H1 (cell line): Measurements from ENCODE around the gene CACNA1G. TPM values are rescaled to one million over a fixed set of nuclear protein-coding genes. Genes with fewer than 3 reads are reported as not detected.

Experiments used
- CTCF ChIA-PET: fragments of 300-600 bp; sonication (Branson Sonifier 250); formaldehyde crosslinking; loops from one replicate; lab custom pipeline; 2021; ENCODE audit not compliant: partially characterized antibody; lab: Charles Lee
- POLR2A ChIA-PET: fragments of 300-600 bp; sonication (Branson Sonifier 250); formaldehyde crosslinking; loops from one replicate; lab custom pipeline; 2021; ENCODE audit warnings: inconsistent platforms; ENCODE audit not compliant: partially characterized antibody; lab: Charles Lee
- DNase-seq, 2 experiments: peaks; one replicate each; pipeline versions ENCODE4 v3.0.0 to v3.0.0-alpha.2; 2010 to 2022; ENCODE audit warnings: low spot score in 2 of 2, low read depth in 1 of 2, mixed read lengths in 1 of 2
- FAIRE-seq: peaks from 2 replicates; lab custom pipeline; 2011; peaks lifted over from hg19 to GRCh38; lab: Jason Lieb, UNC
- H2AFZ ChIP-seq: 2 replicates; pipeline ENCODE4 v1.8.1; 2012; ENCODE audit warnings: low read length, inconsistent platforms
- H2AK5ac ChIP-seq: 2 replicates; pipeline ENCODE4 v1.6.1; 2013; ENCODE audit warnings: low read depth, low read length
- H2BK120ac ChIP-seq: replicated peaks from 2 replicates; pipeline ENCODE3; 2013; ENCODE audit warnings: low read depth, low read length, inconsistent platforms
- H2BK12ac ChIP-seq: 2 replicates; pipeline ENCODE4 v1.6.1; 2013; ENCODE audit warnings: low read depth, low read length
- H2BK15ac ChIP-seq: 2 replicates; pipeline ENCODE4 v1.6.1; 2013; ENCODE audit warnings: low read length
- H2BK20ac ChIP-seq: 2 replicates; pipeline ENCODE4 v1.6.1; 2013; ENCODE audit warnings: low read length
- H2BK5ac ChIP-seq: 2 replicates; pipeline ENCODE4 v1.6.1; 2013; ENCODE audit warnings: low read depth, low read length
- H3K14ac ChIP-seq: 2 replicates; pipeline ENCODE4 v1.6.1; 2013; ENCODE audit warnings: inconsistent platforms; ENCODE audit not compliant: insufficient read length
- H3K18ac ChIP-seq: 2 replicates; pipeline ENCODE4 v1.6.1; 2013; ENCODE audit warnings: low read length; ENCODE audit errors: extremely low read depth
- H3K23ac ChIP-seq: 2 replicates; pipeline ENCODE4 v1.6.1; 2013; ENCODE audit warnings: inconsistent platforms; ENCODE audit not compliant: insufficient read length
- H3K23me2 ChIP-seq: 2 replicates; pipeline ENCODE4 v1.6.1; 2013; ENCODE audit warnings: low read depth, low read length
- H3K27ac ChIP-seq: 2 replicates; pipeline ENCODE4 v1.6.1; 2011; ENCODE audit warnings: low read depth, low read length, inconsistent platforms
- H3K27me3 ChIP-seq, 4 experiments: replicated peaks in 1 of 4; 1 replicate in 1 of 4; 2 replicates in 3 of 4; pipeline versions ENCODE4 v1.6.1 to v1.8.1; 2011 to 2013; ENCODE audit warnings: low read length in 3 of 4, mild to moderate bottlenecking in 3 of 4, inconsistent platforms in 2 of 4, mixed read lengths in 2 of 4, moderate library complexity in 1 of 4; ENCODE audit not compliant: control insufficient read depth in 3 of 4, insufficient read depth in 3 of 4; ENCODE audit errors: extremely low read depth in 1 of 4
- H3K36me3 ChIP-seq, 4 experiments: 2 replicates each; pipeline versions ENCODE4 v1.6.1 to v1.8.1; 2011 to 2013; ENCODE audit warnings: mild to moderate bottlenecking in 4 of 4, low read length in 3 of 4, moderate library complexity in 2 of 4, control low read depth in 1 of 4, inconsistent platforms in 1 of 4; ENCODE audit not compliant: insufficient read depth in 4 of 4, control insufficient read depth in 2 of 4
- H3K4ac ChIP-seq: replicated peaks from 2 replicates; pipeline ENCODE3; 2013; ENCODE audit warnings: low read length, low read depth, mixed read lengths, inconsistent platforms; ENCODE audit not compliant: insufficient read length
- H3K4me1 ChIP-seq, 4 experiments: replicated peaks in 1 of 4; 1 replicate in 1 of 4; 2 replicates in 3 of 4; pipeline versions ENCODE4 v1.6.1 to v1.8.1; 2011 to 2013; ENCODE audit warnings: low read length in 3 of 4, inconsistent platforms in 2 of 4, mixed read lengths in 1 of 4; ENCODE audit not compliant: insufficient read depth in 4 of 4, control insufficient read depth in 3 of 4
- H3K4me2 ChIP-seq, 2 experiments: 2 replicates each; pipeline versions ENCODE4 v1.6.1 to v1.8.1; 2011 to 2013; ENCODE audit warnings: low read depth in 2 of 2, low read length in 2 of 2, control low read depth in 1 of 2, inconsistent platforms in 1 of 2, mild to moderate bottlenecking in 1 of 2; ENCODE audit not compliant: insufficient read depth in 1 of 2
- H3K4me3 ChIP-seq, 4 experiments: fragments of 200-600, 300-600 bp in 1 of 4; sonication (generic), shearing (Covaris generic), sonication (Bioruptor Twin) in 1 of 4; 2 replicates each; pipeline versions ENCODE4 v1.5.1 to v1.8.1; 2011 to 2016; ENCODE audit warnings: low read length in 4 of 4, low read depth in 3 of 4, control low read depth in 2 of 4, inconsistent platforms in 2 of 4, mild to moderate bottlenecking in 2 of 4, mixed read lengths in 1 of 4, moderate library complexity in 1 of 4; ENCODE audit not compliant: insufficient read depth in 2 of 4; ENCODE audit errors: extremely low read depth in 1 of 4
- H3K56ac ChIP-seq: replicated peaks from 2 replicates; pipeline ENCODE3; 2013; ENCODE audit warnings: low read depth, mild to moderate bottlenecking, mixed read lengths, low read length, inconsistent platforms; ENCODE audit not compliant: insufficient read length
- H3K79me1 ChIP-seq: 2 replicates; pipeline ENCODE4 v1.6.1; 2013; ENCODE audit warnings: low read depth, low read length, control low read depth
- H3K79me2 ChIP-seq, 2 experiments: 2 replicates each; pipeline versions ENCODE4 v1.6.1 to v1.8.1; 2012 to 2013; ENCODE audit warnings: low read length in 2 of 2, mild to moderate bottlenecking in 2 of 2, inconsistent platforms in 1 of 2; ENCODE audit not compliant: insufficient read depth in 2 of 2, control insufficient read depth in 1 of 2
- H3K9ac ChIP-seq, 4 experiments: replicated peaks in 1 of 4; 1 replicate in 1 of 4; 2 replicates in 3 of 4; pipeline versions ENCODE4 v1.6.1 to v1.8.1; 2011 to 2013; ENCODE audit warnings: low read depth in 3 of 4, low read length in 3 of 4, control low read depth in 2 of 4, mild to moderate bottlenecking in 2 of 4, moderate library complexity in 2 of 4, inconsistent platforms in 1 of 4; ENCODE audit errors: extremely low read depth in 1 of 4
- H3K9me3 ChIP-seq, 2 experiments: 2 replicates each; pipeline versions ENCODE4 v1.6.1 to v1.8.1; 2012 to 2013; ENCODE audit warnings: mild to moderate bottlenecking in 2 of 2, moderate library complexity in 2 of 2, control low read depth in 1 of 2, inconsistent platforms in 1 of 2, low read depth in 1 of 2, low read length in 1 of 2, mixed read lengths in 1 of 2; ENCODE audit not compliant: insufficient read depth in 2 of 2
- H4K20me1 ChIP-seq, 2 experiments: replicated peaks in 1 of 2; 2 replicates each; pipeline versions ENCODE3 to v1.8.1; 2011 to 2013; ENCODE audit warnings: inconsistent platforms in 2 of 2, low read length in 2 of 2, mild to moderate bottlenecking in 1 of 2; ENCODE audit not compliant: insufficient read depth in 2 of 2, control insufficient read depth in 1 of 2
- H4K5ac ChIP-seq: 2 replicates; pipeline ENCODE4 v1.6.1; 2013; ENCODE audit warnings: low read length, low read depth, mixed read lengths, inconsistent platforms; ENCODE audit not compliant: insufficient read length
- H4K8ac ChIP-seq: 2 replicates; pipeline ENCODE4 v1.8.0; 2013; ENCODE audit warnings: mild to moderate bottlenecking, moderate library complexity, low read length, inconsistent platforms; ENCODE audit not compliant: insufficient read depth; ENCODE audit errors: extremely low read depth
- H4K91ac ChIP-seq: replicated peaks from 2 replicates; pipeline ENCODE3; 2013; ENCODE audit warnings: low read length, mixed read lengths, inconsistent platforms; ENCODE audit not compliant: insufficient read length
- WGBS, 2 experiments: shearing (Covaris generic) in 1 of 2; methylation state at CpG; one replicate each; pipeline versions ENCODE4 v1.1.6 to v1.1.7; 2013 to 2015; ENCODE audit warnings: low lambda C conversion rate in 2 of 2, mixed read lengths in 2 of 2, inconsistent platforms in 1 of 2, low coverage in 1 of 2, missing lambda C conversion rate in 1 of 2; ENCODE audit not compliant: insufficient replicate concordance in 2 of 2, insufficient coverage in 1 of 2, insufficient read length in 1 of 2; ENCODE audit errors: extremely low coverage in 1 of 2, missing lambda C conversion rate in 1 of 2; 5-methylcytosine and 5-hydroxymethylcytosine counted together
- polyA plus RNA-seq, 7 experiments: library from polyadenylated mRNA; depleted of rRNA in 3 of 7; stranded (reverse) in 5 of 7; unstranded in 2 of 7; fragments of >200 nt in 5 of 7; fragments of 200-250 nt in 2 of 7; gene quantifications; 1 replicate in 5 of 7; 2 replicates in 1 of 7; 4 replicates in 1 of 7; pipeline versions ENCODE4 v1.2.1 to v1.2.3, GENCODE V29; 2011 to 2013; ENCODE audit warnings: missing spikeins in 2 of 7, mixed read lengths in 2 of 7
- total RNA-seq: library from RNA; stranded (reverse); fragmentation: NEBNext Ultra II Directional; extraction: Animal tissue kit (Norgen Biotek cat#: 25700); gene quantifications from 2 replicates; pipeline ENCODE4 v1.2.1, GENCODE V29; 2021
- TF ChIP-seq, protein P1 (sequence below): IDR thresholded peaks from 2 replicates; pipeline ENCODE4 v1.6.1; 2012; ENCODE audit warnings: inconsistent platforms

CACNA1G gene
- total and polyA plus RNA-seq, 2 of the 8 experiments (the other 6 are each of a cell fraction or from before 2014, with no cell fraction given): 2.9 to 4.9 TPM

DNA sequence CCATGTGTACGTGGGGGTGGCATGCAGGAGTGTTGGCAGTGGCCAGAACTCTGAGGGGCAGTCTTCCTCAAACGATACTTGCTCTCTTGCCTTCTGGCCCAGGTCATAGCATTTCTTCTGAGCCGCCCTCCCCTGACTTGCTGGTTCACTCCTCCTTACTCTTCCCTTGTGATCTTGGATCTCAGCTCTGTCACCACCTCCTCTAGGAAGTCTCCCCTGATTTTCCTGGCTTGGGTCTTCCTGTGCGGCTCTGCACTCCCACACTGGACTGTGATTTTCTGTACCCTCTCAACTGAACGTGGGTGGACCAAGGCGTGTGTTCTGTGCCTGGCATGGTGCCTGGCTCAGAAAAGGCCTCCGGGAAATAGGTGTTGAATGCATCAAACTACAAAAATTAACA is 25.1 kb upstream of the CACNA1G start:
- CTCF ChIA-PET: interaction anchor here (0.7 to 1.7 kb wide), 9 partner anchors 15 to 138 kb away, joined by 3 to 8 read pairs (median 4); partner anchors contain the start of gene LRRC59
- Histone ChIP-seq H3K27me3 (peaks cover 0 to 21% (median 10%) of the 10 kb centered on the region in 4 experiments; a peak in 4 of 7 replicates), H3K4me1 (peaks cover 5 to 29% (median 21%) of the 10 kb centered on the region in 4 experiments), H2BK12ac (no peak overlapping the region), H2BK120ac (no peak overlapping the region), H2BK20ac (no peak overlapping the region), H3K79me1 (no peaks in the 10 kb centered on the region; the same call in 1 of the 2 replicates), H3K9ac (no peak overlapping the region), H3K36me3 (peaks cover 0 to 3% (median 0%) of the 10 kb centered on the region in 4 experiments; a peak in 1 of 8 replicates), H3K4ac (no peak overlapping the region), H3K9me3 (no peaks in the 10 kb centered on the region), H2AFZ (no peak overlapping the region), H3K14ac (no peak overlapping the region), H2BK5ac (no peak overlapping the region), H3K18ac (no peak overlapping the region), H3K27ac (no peak overlapping the region), H3K56ac (no peak overlapping the region), H3K79me2 (0 out of 4 replicates have a peak, but pooled peaks cover 0 to 2% of the 10 kb centered on the region in 2 experiments), H2BK15ac (peak overlapping the region; percentile 94; the same call in 1 of the 2 replicates), H4K8ac (no peak overlapping the region), H2AK5ac (no peak overlapping the region; the same call in 1 of the 2 replicates), H3K23ac (no peak overlapping the region), H3K23me2 (peaks cover 17% of the 10 kb centered on the region), H4K91ac (no peak overlapping the region), H4K20me1 (peaks cover 0 to 1% of the 10 kb centered on the region in 2 experiments), H3K4me2 (no peak overlapping the region; a peak in 1 of 4 replicates), H3K4me3 (no peak overlapping the region), H4K5ac (no peak overlapping the region)
- no peak for FAIRE-seq
- 84% methylated on average over 7 of the region's 7 CpGs; no CpG with 5 or more reads in 1 of the 2 experiments for WGBS, 2 experiments
- TF ChIP-seq, protein P1, sequence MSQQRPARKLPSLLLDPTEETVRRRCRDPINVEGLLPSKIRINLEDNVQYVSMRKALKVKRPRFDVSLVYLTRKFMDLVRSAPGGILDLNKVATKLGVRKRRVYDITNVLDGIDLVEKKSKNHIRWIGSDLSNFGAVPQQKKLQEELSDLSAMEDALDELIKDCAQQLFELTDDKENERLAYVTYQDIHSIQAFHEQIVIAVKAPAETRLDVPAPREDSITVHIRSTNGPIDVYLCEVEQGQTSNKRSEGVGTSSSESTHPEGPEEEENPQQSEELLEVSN: no peak
- POLR2A ChIA-PET: no interaction called here
- no peak for DNase-seq
